ENCODE results near the gene PIK3IP1.

DNA sequence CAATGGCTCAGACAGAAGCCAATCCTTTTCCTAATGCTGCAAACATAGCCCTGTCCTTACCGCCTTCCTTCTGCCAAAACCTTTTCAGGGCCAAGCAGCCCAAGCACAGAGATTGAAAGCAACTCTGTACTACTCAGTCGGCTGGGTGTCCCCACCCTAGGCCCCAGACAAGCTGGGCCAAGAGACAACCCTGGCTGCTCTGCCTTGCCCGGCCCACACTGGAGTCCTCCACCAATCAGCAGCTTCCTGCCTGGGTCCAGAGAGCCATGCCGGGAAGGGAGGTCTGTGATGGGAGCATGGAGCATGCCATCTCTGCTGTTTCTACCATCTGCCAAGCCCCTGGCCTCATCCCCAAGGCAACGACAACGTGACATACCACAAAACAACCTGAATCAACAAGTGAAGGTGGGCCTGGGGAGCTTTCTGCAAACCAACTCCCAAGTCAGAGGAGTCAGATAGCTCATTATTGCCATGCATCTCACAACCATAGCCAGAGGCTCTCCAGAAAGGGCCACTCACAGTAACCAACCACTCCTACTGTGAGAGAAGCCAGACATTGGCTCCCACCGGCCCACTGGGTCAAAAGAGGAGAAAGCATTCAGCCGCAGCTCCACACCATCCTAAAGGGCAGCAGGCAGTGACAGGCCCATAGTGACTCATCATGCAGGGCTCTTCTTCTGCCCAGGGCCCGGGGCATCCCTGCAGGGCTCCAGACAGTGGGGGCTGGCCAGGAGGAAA, 35.7 kb upstream of the PIK3IP1 start:
- no peak for TF ChIP-seq EZH2phosphoT487 (IDR thresholded peaks at IDR 0.05; ENCODE audit: borderline replicate concordance, low read length)
- TF ChIP-seq, protein P1, sequence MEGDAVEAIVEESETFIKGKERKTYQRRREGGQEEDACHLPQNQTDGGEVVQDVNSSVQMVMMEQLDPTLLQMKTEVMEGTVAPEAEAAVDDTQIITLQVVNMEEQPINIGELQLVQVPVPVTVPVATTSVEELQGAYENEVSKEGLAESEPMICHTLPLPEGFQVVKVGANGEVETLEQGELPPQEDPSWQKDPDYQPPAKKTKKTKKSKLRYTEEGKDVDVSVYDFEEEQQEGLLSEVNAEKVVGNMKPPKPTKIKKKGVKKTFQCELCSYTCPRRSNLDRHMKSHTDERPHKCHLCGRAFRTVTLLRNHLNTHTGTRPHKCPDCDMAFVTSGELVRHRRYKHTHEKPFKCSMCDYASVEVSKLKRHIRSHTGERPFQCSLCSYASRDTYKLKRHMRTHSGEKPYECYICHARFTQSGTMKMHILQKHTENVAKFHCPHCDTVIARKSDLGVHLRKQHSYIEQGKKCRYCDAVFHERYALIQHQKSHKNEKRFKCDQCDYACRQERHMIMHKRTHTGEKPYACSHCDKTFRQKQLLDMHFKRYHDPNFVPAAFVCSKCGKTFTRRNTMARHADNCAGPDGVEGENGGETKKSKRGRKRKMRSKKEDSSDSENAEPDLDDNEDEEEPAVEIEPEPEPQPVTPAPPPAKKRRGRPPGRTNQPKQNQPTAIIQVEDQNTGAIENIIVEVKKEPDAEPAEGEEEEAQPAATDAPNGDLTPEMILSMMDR (IDR thresholded peaks at IDR 0.05; ENCODE audit: low read depth, low read length, poor library complexity, severe bottlenecking) = no peak
